ENCODE measurements around the gene TRIM75.
"Not testable (repeated sequence)": the region's sequence is repeated elsewhere in the genome, so short reads cannot be mapped to it uniquely, and the experiment has no call there.

TRIM75 gene

DNA sequence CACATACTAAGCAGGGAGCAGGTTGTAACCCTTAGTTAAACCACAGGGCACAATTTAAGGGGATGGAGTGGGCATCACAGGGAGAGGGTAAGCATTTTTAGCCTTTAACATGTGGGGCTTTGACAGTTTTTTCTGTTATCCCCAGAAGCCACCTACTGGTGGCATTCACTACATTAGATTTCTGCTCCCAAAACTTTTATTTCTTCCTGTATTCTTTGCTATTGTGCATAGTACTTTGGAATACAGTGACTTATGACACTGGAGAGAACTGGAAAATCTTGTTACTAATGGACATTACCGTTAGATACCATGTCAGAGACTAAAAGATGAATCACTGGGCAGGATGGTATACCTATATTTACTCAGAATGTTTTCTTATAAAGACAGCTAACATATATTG is 7.3 kb downstream of the TRIM75 start:
- in situ Hi-C loops (cut with HindIII; ENCODE audit: low sequenced_read_pairs), result no loop called here
- TF ChIP-seq, protein P1, sequence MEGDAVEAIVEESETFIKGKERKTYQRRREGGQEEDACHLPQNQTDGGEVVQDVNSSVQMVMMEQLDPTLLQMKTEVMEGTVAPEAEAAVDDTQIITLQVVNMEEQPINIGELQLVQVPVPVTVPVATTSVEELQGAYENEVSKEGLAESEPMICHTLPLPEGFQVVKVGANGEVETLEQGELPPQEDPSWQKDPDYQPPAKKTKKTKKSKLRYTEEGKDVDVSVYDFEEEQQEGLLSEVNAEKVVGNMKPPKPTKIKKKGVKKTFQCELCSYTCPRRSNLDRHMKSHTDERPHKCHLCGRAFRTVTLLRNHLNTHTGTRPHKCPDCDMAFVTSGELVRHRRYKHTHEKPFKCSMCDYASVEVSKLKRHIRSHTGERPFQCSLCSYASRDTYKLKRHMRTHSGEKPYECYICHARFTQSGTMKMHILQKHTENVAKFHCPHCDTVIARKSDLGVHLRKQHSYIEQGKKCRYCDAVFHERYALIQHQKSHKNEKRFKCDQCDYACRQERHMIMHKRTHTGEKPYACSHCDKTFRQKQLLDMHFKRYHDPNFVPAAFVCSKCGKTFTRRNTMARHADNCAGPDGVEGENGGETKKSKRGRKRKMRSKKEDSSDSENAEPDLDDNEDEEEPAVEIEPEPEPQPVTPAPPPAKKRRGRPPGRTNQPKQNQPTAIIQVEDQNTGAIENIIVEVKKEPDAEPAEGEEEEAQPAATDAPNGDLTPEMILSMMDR (IDR thresholded peaks at IDR 0.05; ENCODE audit: low read depth, low read length, missing control alignments), result peak; percentile 37
- H3K4me3 ChIP-seq (ENCODE audit: low read depth, low read length), result no peak overlapping the region
- DNase-seq (ENCODE audit: low read depth), result no peak

DNA sequence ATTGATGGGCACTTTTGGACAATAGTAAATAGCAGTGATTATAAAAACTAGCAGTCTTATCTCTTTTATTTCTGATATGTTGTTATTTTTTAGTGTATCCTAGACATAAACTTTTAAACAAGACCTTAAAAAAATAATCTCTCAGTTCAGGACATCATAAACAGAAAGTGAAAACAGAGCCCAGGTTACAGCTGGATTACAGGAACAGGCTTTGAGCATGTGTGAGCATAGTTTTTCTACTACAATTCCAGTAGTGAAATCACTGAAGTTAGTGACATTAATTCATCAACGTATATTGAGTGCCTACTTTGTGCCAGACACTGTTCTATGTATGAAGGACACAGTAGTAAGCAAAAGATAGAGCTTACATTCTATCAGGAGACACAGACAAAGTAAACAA is 16.9 kb downstream of the TRIM75 start:
- no peak for DNase-seq (ENCODE audit: low read depth)
- no peak overlapping the region for H3K4me3 ChIP-seq (ENCODE audit: low read depth, low read length)
- in situ Hi-C loops (cut with HindIII; ENCODE audit: low sequenced_read_pairs), result no loop called here
- TF ChIP-seq, protein P1 (IDR thresholded peaks at IDR 0.05; ENCODE audit: low read depth, low read length, missing control alignments), result no peak

DNA sequence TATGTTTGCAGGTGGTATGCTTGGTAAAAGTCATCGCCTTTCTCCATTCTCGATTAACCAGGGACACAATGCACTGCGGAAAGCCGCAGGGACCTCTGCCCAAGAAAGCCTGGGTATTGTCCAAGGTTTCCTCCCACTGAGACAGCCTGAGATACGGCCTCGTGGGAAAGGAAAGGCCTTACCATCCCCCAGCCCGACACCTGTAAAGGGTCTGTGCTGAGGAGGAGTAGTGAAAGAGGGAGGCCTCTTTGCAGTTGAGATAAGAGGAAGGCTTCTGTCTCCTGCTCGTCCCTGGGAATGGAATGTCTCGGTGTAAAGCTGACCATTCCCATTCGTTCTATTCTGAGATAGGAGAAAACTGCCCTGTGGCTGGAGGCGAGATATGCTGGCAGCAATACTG is 19.7 kb downstream of the TRIM75 start:
- in situ Hi-C loops (cut with HindIII; ENCODE audit: low sequenced_read_pairs), result not testable (repeated sequence)

DNA sequence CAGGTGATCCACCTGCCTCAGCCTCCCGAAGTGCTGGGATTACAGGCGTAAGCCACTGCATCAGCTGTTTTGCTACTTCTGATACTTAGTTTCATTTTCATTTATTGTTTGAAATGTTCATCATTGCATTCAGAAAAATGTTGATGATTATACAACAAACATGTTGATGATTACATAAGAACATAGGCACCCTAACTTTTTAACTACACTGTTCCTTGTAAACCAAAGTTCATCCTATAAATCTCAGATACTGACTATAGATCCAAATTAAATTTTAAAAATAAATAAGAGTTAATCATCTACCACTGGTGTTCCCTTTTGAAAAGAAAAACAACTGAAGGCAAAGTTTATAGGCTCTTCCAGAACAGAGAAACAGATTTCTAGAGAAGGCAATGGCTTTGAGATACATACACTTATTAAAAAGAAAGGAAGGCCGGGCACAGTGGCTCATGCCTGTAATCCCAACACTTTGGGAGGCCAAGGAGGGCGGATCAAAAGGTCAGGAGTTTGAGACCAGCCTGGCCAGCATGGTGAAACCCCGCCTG is 23.4 kb downstream of the TRIM75 start:
- in situ Hi-C loops (cut with HindIII; ENCODE audit: low sequenced_read_pairs), result no loop called here
- no peak overlapping the region for H3K4me3 ChIP-seq (ENCODE audit: low read depth, low read length)
- TF ChIP-seq, protein P1 (IDR thresholded peaks at IDR 0.05; ENCODE audit: low read depth, low read length, missing control alignments), result no peak
- no peak for DNase-seq (ENCODE audit: low read depth)

More for the DNA sequence above, 19.7 kb downstream of the TRIM75 start:
- H3K4me3 ChIP-seq (ENCODE audit: low read depth, low read length); DNase-seq (ENCODE audit: low read depth): not testable (repeated sequence)

DNA sequence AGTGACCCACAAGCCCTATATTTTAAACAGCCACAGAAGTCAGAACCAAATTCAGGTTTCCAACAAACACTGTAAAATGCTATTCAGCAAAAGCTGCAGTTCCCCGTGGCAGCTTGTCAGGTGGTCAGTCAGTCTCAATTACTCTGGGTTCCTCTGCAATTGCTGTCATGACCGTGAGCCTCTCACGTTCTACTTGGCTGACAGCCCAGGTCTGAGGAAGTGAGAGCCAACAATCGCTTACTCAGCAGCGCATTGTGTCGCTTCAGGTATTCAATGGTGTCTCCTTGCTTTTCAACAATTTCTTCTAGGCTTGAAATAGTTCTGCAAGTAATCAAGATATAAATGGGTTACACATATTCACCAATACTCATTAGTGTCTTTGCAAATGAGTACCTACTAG is 25.8 kb downstream of the TRIM75 start:
- DNase-seq (ENCODE audit: low read depth), result peak; percentile 16
- in situ Hi-C loops (cut with HindIII; ENCODE audit: low sequenced_read_pairs), result no loop called here
- TF ChIP-seq, protein P1 (IDR thresholded peaks at IDR 0.05; ENCODE audit: low read depth, low read length, missing control alignments), result no peak
- H3K4me3 ChIP-seq (ENCODE audit: low read depth, low read length), result no peak overlapping the region

DNA sequence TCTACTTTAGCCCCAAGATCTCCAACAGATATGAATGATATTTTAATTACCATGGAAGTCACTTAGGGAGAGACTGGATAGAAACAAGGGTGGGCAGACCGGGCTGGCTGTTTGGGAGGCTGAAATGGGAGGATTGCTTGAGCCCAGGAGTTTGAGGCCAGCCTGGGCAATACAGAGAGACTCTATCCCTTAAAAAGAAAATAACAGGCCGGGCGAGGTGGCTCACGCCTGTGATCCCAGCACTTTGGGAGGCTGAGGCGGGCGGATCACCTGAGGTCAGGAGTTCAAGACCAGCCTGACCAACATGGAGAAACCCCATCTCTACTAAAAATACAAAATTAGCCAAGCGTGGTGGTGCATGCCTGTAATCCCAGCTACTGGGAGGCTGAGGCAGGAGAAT is 31.1 kb downstream of the TRIM75 start:
- DNase-seq (ENCODE audit: low read depth); H3K4me3 ChIP-seq (ENCODE audit: low read depth, low read length); in situ Hi-C loops (cut with HindIII; ENCODE audit: low sequenced_read_pairs): not testable (repeated sequence)

DNA sequence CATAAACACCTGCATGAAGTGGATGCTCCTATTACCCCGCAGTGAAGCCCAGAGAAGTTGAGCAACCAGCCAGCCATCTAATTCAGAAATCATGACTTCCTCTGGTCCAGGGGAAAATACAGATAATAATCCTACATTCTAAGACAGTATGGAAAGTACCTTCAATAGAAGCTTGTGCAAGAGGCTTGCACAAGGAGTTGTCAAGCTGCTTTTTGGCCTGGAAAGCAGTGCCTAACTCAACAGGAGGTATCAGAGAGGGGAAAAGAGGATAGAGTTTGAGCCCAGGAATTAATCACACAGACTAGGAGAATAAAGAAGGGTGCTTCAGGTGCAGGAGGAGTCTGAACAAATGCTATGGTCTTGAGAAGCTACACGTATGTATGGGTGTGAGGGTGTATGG is 32.3 kb downstream of the TRIM75 start:
- in situ Hi-C loops (cut with HindIII; ENCODE audit: low sequenced_read_pairs), result no loop called here
- no peak overlapping the region for H3K4me3 ChIP-seq (ENCODE audit: low read depth, low read length)
- TF ChIP-seq, protein P1 (IDR thresholded peaks at IDR 0.05; ENCODE audit: low read depth, low read length, missing control alignments), result no peak
- no peak for DNase-seq (ENCODE audit: low read depth)

DNA sequence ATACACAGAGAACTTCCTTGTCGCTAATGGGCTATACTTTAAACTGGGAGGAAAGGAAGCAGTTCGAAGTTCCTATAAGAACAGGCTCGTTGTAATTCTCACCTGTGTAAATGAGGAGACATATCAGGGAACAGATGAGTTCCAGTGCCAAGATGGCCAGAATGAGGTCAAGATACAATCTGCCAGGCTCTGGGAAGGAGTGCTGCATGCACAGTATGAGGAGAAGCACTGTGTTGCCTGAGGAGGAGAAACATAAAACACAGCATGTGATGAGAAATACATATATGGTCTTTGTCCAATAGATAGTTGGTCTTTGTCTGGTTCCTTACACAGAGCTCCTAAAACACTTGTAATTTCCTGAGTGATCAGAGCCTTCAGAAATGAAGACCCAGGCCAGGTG is 34.7 kb downstream of the TRIM75 start:
- TF ChIP-seq, protein P1 (IDR thresholded peaks at IDR 0.05; ENCODE audit: low read depth, low read length, missing control alignments), result no peak
- in situ Hi-C loops (cut with HindIII; ENCODE audit: low sequenced_read_pairs), result no loop called here

DNA sequence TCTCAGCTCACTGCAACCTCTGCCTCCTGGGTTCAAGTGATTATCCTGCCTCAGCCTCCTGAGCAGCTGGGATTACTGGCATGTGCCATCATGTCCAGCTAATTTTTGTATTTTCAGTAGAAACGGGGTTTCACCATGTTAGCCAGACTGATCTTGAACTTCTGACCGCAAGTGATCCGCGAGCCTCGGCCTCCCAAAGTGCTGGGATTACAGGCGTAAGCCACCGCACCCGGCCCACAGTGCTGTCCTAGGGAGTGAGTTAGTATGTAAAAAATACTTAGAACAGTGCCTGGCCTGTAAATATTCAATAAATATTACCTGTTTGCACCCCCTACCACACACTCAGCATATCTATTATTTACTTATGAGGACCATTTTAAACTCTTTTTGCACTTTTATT is 38.5 kb downstream of the TRIM75 start:
- DNase-seq (ENCODE audit: low read depth); H3K4me3 ChIP-seq (ENCODE audit: low read depth, low read length); in situ Hi-C loops (cut with HindIII; ENCODE audit: low sequenced_read_pairs): not testable (repeated sequence)

More for the DNA sequence above, 34.7 kb downstream of the TRIM75 start:
- DNase-seq (ENCODE audit: low read depth), result no peak
- H3K4me3 ChIP-seq (ENCODE audit: low read depth, low read length), result no peak overlapping the region
